ENCODE data around the gene PIRT.

- TF ChIP-seq CTCF (IDR thresholded peaks at IDR 0.05), result no peak
- no peak for TF ChIP-seq POLR2AphosphoS5 (IDR thresholded peaks at IDR 0.05)
- no peak for TF ChIP-seq EP300 (IDR thresholded peaks at IDR 0.05)
These were observed 61.5 kb downstream of the PIRT start for GRCh38 chr17:10776381-10776780.
